K562 (cell line): ENCODE measurements around the gene SLC13A4. TPM values are rescaled to one million over a fixed set of nuclear protein-coding genes. Genes with fewer than 3 reads are reported as not detected.

Source experiments
- RCOR1 ChIP-seq, 2 experiments: IDR thresholded peaks; 2 replicates each; pipeline ENCODE4 v1.6.1; 2012; ENCODE audit warnings: low read depth in 2 of 2, low read length in 2 of 2, borderline replicate concordance in 1 of 2, improper control_type of control experiment in 1 of 2
- RERE ChIP-seq: sonication (generic); formaldehyde crosslinking; IDR thresholded peaks from 2 replicates; pipeline ENCODE4 v1.8.0; 2023; ENCODE audit warnings: missing genetic modification reagents, mild to moderate bottlenecking, borderline replicate concordance
- ZMIZ1 ChIP-seq, 2 experiments: fragments of 150-350 bp in 1 of 2; IDR thresholded peaks; 2 replicates each; pipeline ENCODE4 v1.6.1; 2012 to 2016; ENCODE audit warnings: low read depth in 2 of 2, low read length in 2 of 2, mild to moderate bottlenecking in 1 of 2, moderate library complexity in 1 of 2
- ZNF232 ChIP-seq: sonication (generic); formaldehyde crosslinking; IDR thresholded peaks from 2 replicates; pipeline ENCODE4 v1.8.0; 2022; ENCODE audit warnings: mild to moderate bottlenecking, missing genetic modification reagents
- ZNF639 ChIP-seq, 2 experiments: fragments of 200-800 bp in 1 of 2; sonication (Bioruptor generic) in 1 of 2; sonication (generic) in 1 of 2; formaldehyde crosslinking in 1 of 2; IDR thresholded peaks in 1 of 2; conservative IDR thresholded peaks in 1 of 2; 2 replicates each; pipeline versions ENCODE4 v1.5.0 to v1.6.1; 2016 to 2020; ENCODE audit warnings: missing compliant biosample characterization in 1 of 2, missing genetic modification characterization in 1 of 2, missing genetic modification reagents in 1 of 2
- polyA plus RNA-seq, 8 experiments: library from polyadenylated mRNA; depleted of rRNA in 4 of 8; stranded (reverse) in 5 of 8; unstranded in 3 of 8; fragments of >200 nt; fragmentation: Nextera tagmentation in 2 of 8; fragmentation: Illumina TruSeq in 1 of 8; extraction: Ambion mirVana in 2 of 8; extraction: Trizol in 1 of 8; gene quantifications; 2 replicates each; pipeline versions ENCODE4 v1.2.1 to v1.2.3, GENCODE V29; 2011 to 2014; ENCODE audit warnings: inconsistent platforms in 1 of 8, missing spikeins in 1 of 8
- total RNA-seq, 7 experiments: library from RNA; depleted of rRNA in 6 of 7; stranded (reverse); fragments of >200 nt in 6 of 7; fragmentation: Illumina TruSeq in 2 of 7; extraction: Trizol in 2 of 7; gene quantifications; 2 replicates each; pipeline versions ENCODE4 v1.2.1 to v1.2.3, GENCODE V29; 2011 to 2021; ENCODE audit warnings: low replicate concordance in 1 of 7

Gene SLC13A4
- total and polyA plus RNA-seq, 9 of the 15 experiments (the other 6 are each of a cell fraction or from before 2014, with no cell fraction given), result 0.11 to 1.0 (median 0.36) TPM

- TF ChIP-seq ZNF639 (CRISPR knock-in tag; conservative IDR thresholded peaks at IDR 0.05 in 1 of 2, IDR thresholded peaks at IDR 0.05 in 1 of 2) (0 out of 4 replicates have a peak, but pooled peaks of 1 of the 2 experiments have one; percentile 11), RCOR1 (IDR thresholded peaks at IDR 0.05; ENCODE audit: borderline replicate concordance in 1 of 2, low read depth in 2 of 2, low read length in 2 of 2) (peak in 1 of 2 experiments; percentile 79; a peak in 2 of 4 replicates), ZNF232 (CRISPR knock-in tag) (peak; percentile 93), RERE (CRISPR knock-in tag) (no peak), ZMIZ1 (IDR thresholded peaks at IDR 0.05; ENCODE audit: low read depth in 2 of 2, low read length in 2 of 2) (peak in 1 of 2 experiments; percentile 86; a peak in 2 of 4 replicates)
Observed at GRCh38 chr7:135664046-135664589, 63.9 kb downstream of the SLC13A4 start (continued).
